Measurements from ENCODE around the gene IST1.
A peak's percentile ranks its signal among the peaks of the same experiment; 100 is the strongest.
"Not testable (repeated sequence)": the region's sequence is repeated elsewhere in the genome, so short reads cannot be mapped to it uniquely, and the experiment has no call there.

The IST1 gene

DNA sequence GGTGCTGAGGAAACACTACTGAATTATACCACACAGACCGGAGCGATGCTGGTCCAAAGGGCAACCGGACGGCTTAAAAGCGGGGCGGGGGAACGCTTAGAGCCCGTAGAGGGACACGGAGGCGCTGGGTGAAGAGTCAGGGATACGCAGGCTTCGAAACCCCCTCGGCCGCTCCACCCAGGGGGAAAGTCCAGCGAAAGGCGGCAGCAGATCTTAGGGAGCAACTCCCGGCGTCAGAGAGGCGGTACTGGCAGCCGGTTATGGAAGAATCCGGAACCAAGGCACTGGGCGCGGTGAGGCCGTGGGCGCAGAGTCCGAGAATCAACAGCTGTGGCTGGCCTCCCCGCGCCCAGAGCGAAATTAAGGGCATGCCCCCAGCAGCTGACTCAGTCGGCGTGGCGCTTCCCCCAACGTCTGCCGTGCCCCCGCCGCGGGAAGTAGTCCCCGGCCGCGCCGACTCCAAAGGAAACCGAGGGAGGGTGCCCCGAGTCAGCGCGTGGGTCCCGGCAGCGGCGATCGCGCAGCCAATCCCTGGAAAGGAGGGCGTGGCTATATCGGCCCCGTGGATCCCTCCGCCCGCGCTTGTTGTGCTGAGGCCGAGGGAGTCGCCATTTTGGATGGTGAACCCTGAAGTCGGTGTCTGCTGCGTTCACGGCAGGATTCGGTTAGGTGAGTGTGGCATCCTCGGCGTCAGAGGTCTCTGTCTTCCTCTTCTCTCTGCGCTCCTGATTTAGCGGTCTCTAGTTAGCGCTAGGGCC lies at the start of gene IST1:
IST1 (plus strand) TSS at position 611 of the 758 bp plus-strand sequence. CDS start 20,110 bp downstream, outside the sequence.
- peak; percentile 96 for DNase-seq

DNA sequence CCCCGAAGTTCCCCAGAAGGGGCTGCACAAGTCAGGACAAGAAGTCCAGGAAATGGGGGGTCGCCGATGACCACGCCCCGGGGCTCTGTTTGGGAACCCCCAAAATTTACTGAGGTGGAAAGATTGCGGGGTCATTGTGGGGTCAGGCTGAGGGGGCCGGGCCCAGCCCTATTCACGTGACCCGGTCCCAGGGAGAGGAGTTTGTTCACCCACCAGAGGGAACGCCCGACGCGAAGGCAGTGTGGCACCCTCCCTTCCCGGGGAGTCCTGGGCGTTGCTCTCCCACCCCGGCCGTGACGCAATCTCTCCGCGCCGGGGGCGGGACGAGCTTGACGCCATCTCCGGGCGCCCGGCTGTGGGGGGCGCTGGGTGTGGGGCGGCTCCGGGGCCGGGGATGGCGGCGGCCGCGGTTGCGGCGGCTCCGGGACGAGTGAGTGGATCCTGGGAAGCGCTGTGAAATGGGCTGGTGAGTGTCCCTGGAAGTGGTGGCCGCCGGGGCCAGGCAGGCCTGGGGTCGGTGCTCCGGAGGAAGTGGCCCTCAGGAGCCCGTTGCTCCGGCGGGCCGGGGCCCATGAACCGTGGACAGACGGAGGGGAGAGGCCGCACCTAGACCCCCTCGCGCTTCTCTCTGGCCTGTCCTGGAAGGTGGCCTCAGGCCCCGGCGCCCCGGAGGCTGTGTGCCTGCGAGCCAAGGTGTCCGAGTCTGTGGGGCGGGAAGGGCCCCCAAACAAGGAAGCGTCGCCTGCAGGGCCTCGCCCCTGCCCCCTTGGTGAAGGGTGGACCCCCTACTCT lies 49.5 kb upstream of the IST1 start, which contains the start of gene ATXN1L:
ATXN1L (plus strand) TSS at position 338 of the 792 bp plus-strand sequence. CDS start 3,765 bp downstream, outside the sequence.
- peak; percentile 87 for DNase-seq

GRCh38 chr16:71846431-71846830 lies 48.9 kb upstream of the IST1 start:
- DNase-seq: no peak

DNA sequence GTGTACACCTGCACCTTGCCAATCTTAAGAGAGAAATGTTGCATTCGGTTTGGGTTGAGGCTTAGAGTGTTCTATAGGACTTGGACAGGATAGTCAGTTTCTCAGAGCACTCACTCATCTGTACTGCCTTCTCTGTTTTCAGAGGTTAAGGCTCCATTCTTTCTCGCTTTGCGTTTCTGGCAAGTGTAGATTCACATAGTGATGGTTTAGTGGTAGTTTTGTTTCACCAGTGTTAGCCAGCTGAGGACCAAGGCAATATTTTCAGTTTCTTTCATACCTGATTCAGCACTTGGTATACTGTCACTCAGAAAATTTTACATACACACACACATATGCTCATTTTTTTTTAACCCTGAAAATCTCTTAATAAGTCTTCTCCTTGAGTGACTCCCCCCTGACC lies 48.2 kb upstream of the IST1 start:
- no peak for DNase-seq

DNA sequence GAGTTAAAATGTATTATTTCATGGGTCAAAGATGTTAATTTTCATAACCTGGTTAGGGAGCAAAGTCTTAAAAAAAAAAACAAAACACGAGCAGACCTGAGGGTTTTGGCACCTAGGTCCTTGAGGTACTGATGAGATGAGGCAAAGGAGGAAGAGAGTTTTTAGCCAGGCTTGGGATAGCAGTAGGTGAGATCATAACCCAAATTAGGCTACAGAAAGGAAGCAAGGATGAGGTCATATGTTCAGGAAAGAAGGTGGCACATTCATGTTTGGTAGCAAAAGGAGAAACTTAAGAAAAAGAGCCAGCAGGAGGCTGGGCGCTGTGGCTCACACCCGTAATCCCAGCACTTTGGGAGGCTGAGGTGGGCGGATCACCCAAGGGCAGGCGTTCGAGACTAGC lies 46.7 kb upstream of the IST1 start:
- no peak for DNase-seq

DNA sequence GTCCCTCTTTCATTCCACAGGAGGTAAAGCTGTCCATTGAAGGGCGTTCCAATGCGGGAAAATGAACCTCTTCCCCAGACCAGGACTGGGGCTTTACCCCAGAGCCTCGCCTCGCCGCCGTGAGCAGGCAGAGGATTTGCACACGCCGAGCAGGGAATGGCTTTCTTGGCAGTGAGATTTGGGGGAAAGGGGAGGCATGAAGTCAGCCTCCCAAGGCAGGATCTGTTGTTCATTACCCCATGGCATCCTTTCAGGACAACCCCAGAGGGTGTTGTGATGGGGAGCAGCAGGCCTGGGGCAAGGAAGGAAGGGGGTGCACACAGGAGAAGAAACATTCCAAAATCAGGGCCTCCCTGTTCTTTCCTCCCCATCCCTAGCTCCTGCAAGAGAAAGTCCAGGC lies 43.6 kb upstream of the IST1 start:
- no peak for DNase-seq

- DNase-seq: no peak
These were observed 43.2 kb upstream of the IST1 start for GRCh38 chr16:71852158-71852557.

DNA sequence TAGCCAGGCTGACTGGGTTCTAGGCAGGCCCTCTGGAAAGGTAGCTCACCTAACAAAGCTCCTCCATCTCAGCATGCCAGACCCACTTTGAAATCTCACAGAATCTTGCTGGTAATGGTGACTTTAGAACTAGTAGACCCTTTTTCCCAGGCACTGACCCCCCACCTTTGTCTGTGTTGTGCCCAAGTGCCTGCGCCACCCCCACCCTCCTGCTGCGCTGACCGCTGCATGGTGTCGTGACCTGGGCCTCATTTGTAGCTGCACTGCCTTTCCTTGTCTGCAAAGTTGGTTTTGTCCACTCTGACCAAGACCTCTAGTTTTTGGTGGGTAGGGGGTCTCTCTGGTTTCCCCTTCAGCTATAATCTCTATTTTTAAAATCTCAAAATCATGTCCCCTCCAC lies 42.8 kb upstream of the IST1 start:
- DNase-seq: no peak

DNA sequence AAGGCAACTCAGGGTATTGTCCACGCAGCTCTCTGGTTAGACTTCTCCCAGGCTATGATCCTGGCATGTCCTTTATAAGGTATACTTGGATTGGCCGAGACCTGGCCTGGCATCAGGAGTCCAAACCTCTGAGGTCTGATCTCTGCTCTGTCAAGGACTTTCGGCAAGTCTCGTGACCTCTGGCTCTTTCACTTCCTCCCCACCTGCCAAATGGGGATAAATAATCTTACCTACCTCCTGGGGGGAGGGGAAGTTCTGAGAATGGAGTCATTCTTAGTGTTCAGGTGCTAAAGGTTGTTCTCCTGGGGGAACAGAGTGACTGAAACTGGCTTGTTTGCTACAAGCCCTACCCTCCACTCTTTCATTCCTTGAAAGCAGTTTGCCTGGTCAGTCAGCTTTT lies 41.9 kb upstream of the IST1 start:
- no peak for DNase-seq

GRCh38 chr16:71854369-71854948 lies 40.9 kb upstream of the IST1 start:
- no peak for DNase-seq

GRCh38 chr16:71855937-71856662 lies 39.2 kb upstream of the IST1 start:
- no peak for DNase-seq

DNA sequence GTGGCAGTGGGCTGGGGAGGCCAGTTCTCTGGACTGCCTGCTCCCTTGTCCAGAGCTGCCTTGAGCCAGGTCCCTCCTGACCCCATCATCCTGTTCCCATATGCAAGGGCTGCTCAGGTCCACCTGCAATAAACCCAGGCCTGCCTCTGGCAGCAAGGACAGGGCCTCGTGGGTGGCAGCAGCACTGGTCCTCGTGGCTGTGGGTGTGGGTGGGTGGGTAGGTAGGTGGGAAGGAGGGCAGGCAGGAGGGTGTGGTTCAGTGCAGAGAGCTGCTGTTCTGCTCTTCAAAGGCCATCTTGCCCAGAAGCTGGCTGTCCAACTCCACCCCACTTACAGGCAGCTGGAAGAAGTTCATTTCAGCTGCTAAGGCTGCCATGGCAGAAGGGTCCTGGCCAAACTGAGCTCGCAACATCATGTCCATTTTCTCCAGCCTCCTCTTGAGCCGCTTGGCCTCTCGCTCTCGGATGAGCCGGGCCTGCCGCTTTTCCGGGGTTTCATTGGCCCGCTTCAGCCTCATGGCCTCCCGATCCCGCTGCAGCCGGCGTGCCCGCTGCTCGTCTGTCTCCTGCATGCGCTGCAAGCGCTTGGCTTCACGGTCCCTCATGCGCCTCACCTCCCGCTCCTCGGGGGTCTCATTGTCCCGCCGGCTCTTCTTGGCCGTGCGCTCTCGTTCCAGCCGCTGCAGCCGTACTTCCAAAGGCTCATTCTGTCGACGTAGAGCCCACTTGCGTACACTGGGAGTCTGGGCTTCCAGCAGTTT lies 35.4 kb upstream of the IST1 start:
- DNase-seq: no peak

- no peak for DNase-seq
These were observed 31.3 kb upstream of the IST1 start for GRCh38 chr16:71863995-71864394.

- no peak for DNase-seq
These were observed 30.0 kb upstream of the IST1 start for GRCh38 chr16:71865173-71865863.

GRCh38 chr16:71867175-71867574 lies 28.2 kb upstream of the IST1 start:
- not testable (repeated sequence) for DNase-seq

DNA sequence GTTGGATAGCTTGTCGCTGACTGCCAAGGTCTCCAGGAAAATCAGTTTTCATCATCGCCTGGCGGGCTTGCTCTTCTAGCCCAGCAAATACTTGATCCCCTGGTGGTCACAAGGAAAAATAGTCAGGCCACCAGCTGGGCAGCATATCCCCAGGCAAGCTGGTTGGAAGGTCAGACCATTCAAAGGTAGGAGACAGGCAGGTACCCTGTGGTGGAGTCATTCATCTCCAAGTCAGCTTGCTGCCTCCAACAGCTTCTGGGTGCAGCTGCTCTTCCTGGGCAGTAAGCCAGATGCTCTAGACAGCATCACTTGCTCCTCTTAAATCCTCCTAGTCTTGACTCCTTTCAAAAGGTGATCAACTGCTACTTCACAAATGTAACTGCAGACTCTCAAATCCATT lies 27.4 kb upstream of the IST1 start:
- DNase-seq: peak; percentile 89

GRCh38 chr16:71869089-71869488 lies 26.2 kb upstream of the IST1 start:
- no peak for DNase-seq

DNA sequence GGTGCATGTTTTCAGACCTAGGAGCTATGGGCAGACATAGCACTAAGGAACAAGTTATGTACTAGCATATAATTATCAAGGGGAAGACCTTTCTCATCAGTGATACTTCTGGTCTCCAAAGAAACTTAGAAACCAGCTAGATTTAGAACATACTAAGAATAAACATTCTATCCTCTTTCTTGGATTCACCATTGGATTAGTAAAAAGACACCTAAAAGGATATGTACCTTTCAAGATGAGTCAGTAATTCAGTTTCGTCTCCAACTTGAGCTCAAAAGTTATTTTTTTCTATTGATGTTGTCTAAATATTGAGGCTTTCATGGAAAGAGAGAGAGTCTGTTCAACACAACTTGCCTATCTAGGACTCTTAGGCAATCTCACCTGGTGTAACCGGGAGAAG lies 24.5 kb upstream of the IST1 start:
- no peak for DNase-seq

- no peak for DNase-seq
These were observed 22.1 kb upstream of the IST1 start for GRCh38 chr16:71873199-71873598.

DNA sequence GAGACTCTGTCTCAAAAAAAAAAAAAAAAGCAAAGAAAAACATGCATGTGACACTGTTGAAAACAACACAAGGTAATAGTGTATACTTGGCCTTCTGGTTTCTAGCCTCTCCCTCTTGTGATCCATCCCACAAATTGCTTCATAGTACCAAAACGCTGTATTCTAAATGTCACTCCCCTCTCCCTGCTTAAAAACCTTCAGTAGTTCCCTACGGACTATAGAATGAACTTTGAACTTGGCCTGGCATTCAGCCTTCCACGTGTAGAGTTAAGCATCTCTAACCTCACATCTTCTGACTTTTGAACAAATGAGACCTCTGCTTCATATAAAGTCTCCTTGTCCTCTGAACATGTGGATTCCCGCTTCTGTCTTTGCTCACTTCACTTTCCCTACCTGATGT lies 16.4 kb upstream of the IST1 start:
- DNase-seq: no peak

GRCh38 chr16:71880176-71880575 lies 15.2 kb upstream of the IST1 start:
- no peak for DNase-seq

All from NCI-H345 (cell line).